GM08714 (cell line): Measurements from ENCODE around the gene IFNGR1.

Experiments used
- H3K4me3 ChIP-seq: fragments of 200-500 bp; sonication (Bioruptor generic); 2 replicates; pipeline ENCODE4 v1.5.1; 2014; ENCODE audit warnings: mild to moderate bottlenecking, low read length, inconsistent platforms
- ZNF274 ChIP-seq: IDR thresholded peaks from 2 replicates; pipeline ENCODE4 v1.6.1; 2012; ENCODE audit warnings: mild to moderate bottlenecking, low read depth, low read length

Gene IFNGR1

DNA sequence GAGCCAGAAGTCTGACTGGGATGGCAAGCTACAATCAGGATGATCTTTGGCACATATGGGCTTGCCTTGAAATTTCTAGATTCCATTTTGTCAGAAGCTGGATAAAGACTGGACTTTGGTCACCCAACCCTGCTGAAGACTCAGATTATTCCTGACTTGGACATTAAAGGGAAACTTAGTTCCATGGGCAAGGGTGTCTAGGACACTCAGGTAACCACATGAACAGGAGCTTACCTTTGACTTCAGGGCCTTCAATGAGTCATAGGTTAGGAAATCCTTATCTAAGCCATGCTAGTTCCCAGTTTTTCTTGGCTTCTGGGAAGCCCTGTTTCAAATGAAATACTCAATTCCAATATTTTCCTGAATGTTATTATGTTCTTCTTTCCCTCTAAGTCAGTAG is 28.5 kb upstream of the IFNGR1 start:
- H3K4me3 ChIP-seq: no peak overlapping the region
- TF ChIP-seq ZNF274: no peak

DNA sequence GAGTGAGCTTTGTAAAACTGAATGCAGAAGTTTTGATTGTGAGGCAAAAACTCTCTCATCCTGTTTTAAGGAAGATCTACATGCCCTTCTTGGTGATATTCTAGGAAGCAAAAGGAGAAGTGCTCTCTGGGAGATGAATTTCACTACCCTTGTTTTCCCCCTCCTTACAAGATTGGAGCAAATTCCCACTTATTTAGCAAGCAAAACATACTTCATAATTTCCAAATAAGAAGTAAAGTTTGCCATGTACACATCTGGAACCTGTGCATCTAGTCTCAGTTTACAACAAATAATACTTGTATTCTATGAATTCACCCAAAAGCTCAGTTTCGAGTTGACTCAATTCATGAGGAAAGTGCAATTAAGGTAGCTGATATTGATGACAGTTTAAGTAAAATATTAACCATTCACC is 27.6 kb upstream of the IFNGR1 start:
- H3K4me3 ChIP-seq: no peak overlapping the region
- no peak for TF ChIP-seq ZNF274

DNA sequence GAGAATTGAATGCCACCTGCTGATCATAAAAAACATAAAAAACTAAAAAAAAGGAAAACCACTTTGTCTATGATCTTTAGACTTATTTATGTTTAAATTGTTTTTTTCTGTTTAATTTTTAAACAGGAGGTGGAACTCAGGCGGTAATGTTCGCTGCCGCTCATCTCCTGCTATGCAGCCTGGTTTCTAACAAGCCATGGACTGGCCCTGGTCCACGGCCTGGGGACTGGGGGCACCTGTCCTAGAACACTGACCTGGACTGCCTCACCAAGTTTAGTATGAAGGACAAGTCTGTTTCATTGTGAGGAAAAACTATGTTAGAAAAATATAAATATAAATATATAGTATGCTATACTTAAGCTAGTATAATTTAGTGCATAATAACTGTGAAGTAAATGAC is 27.0 kb upstream of the IFNGR1 start:
- no peak overlapping the region for H3K4me3 ChIP-seq
- no peak for TF ChIP-seq ZNF274

DNA sequence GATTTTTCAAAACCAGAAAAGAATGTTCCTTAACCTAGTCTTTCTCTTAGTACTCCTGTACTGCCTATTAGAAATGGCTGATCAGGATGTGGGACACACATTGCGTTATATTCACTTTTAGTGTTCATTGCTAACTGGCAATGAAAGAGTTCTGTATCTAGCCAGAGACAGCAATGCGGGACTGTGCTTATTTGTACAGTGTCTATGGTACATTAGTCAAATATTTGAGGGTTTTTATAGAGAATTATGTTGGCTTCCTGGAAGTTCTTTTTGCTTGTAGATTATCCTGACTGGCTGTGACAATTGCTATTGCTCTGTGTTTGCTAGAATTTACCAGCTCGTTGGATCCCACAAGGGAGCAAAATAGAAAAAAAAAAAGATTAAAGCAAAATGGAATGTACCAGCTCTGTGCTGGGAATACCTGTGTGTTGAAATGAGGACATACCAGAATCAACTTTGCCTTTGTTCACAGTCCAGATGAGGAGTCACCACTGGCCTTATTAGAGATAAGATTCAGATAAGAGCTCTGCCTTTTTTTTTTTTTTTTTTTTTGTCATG is 22.4 kb upstream of the IFNGR1 start:
- TF ChIP-seq ZNF274: no peak
- no peak overlapping the region for H3K4me3 ChIP-seq

- no peak for TF ChIP-seq ZNF274
- H3K4me3 ChIP-seq: no peak overlapping the region
Measured at GRCh38 chr6:137240168-137240567, 21.0 kb upstream of the IFNGR1 start.

DNA sequence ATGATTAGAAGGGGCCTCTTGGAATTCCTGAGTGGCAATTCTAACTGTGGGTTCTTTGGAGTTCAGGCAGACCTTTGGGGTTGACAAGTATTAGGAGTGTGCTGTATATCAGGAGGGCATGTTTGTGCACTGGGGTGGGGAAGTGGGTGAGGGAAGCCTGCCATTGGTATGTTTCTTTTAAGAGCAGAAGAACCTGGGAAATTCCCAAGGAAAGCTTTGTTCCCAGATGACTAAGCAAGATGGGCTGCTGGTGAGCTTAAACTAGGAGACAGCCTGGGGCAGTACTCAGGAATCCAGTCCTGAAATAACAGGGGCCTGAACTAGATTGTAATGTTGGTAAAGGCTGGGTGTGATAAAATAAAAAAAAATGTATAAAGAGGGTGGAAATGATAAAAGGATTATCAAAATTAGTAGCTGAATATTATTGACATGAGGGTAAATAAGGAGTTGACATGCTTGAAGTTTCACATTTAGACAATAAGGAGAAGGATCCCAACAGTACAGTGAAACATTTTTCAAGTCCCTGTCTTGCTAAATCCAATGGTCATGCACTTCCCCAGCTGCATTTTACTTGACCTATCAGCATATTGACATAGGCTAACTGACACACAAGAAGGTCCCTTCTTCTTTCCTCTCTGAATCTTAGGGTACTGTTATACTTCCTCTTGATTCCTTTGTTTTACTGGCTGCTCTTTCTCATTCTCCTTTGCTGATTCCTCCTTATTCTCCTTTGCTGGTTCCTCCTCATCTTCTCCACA is 18.4 kb upstream of the IFNGR1 start:
- no peak for TF ChIP-seq ZNF274
- H3K4me3 ChIP-seq: no peak overlapping the region

- TF ChIP-seq ZNF274: no peak
- no peak overlapping the region for H3K4me3 ChIP-seq
Measured at GRCh38 chr6:137236581-137237355, 17.6 kb upstream of the IFNGR1 start.

DNA sequence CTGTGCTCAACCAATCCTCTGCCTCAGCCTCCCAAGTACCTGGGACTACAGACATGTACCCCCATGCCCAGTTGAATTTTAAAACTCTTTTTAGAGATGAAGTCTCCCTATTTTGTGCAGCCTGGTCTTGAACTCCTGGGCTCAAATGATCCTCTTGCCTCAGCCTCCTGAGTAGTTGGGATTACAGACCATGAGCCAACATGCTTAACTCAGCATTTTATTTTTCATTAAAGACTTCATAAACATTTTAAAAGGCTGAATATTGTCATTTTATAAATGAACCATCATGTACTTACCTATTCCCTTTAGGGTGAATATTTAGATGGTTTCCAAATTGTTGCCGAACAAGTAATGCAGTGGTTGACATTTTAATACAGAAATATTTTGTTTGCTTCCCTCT is 16.5 kb upstream of the IFNGR1 start:
- TF ChIP-seq ZNF274: no peak
- no peak overlapping the region for H3K4me3 ChIP-seq

DNA sequence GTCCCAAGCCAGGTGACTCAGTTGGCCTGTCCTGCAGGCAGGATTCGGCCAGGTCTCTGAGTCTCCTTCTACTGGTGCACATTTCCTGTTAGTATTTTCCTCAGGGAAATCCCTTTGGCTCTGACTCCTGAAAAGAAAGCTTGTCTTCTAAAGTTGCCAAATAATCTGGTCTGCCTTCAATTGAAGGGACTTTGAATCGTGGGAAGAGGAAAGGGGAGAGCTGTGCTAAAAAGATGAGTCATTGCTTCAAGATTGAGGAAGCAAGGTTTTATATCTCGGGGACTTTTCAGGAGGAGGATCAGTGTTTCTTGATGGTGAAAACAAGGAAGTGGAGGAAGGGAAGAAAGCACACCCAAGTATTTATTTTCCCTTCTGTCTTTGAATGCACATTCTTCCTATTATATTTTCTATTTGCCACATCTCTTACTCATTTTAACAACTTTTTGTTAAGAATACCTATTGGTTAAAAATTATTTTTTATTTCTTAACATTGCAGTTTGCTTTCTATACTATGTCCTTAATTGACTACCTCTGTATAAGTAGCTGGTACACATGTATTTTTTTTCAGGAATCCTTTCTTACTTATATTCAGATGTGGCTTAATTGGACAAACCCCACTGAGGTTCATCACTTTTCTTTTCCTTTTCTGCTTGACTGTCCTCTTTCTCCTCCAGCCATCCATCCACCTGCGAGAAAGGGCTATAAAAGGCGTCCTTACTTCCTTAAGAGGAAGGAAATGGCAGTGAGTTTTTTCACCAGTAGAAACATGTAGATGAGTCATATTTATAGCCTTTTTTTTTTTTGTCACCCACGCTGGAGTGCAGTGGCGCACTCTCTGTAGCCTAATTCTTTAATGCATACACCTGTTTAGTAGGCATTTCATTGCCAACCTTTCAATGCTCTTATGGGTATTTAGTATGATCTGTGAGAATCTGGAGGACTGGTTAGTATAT is 15.0 kb upstream of the IFNGR1 start:
- no peak for TF ChIP-seq ZNF274
- H3K4me3 ChIP-seq: no peak overlapping the region

GRCh38 chr6:137231895-137232294 is 12.7 kb upstream of the IFNGR1 start:
- TF ChIP-seq ZNF274: no peak

GRCh38 chr6:137230956-137231555 is 11.9 kb upstream of the IFNGR1 start:
- no peak for TF ChIP-seq ZNF274
- H3K4me3 ChIP-seq: no peak overlapping the region

More at GRCh38 chr6:137231895-137232294, 12.7 kb upstream of the IFNGR1 start:
- no peak overlapping the region for H3K4me3 ChIP-seq

GRCh38 chr6:137230547-137230946 is 11.4 kb upstream of the IFNGR1 start:
- no peak for TF ChIP-seq ZNF274
- H3K4me3 ChIP-seq: no peak overlapping the region

GRCh38 chr6:137229075-137229759 is 10.0 kb upstream of the IFNGR1 start:
- no peak overlapping the region for H3K4me3 ChIP-seq
- no peak for TF ChIP-seq ZNF274
